H9 (cell line): Measurements from ENCODE around the gene CCDC82. TPM values are rescaled to one million over a fixed set of nuclear protein-coding genes. Genes with fewer than 3 reads are reported as not detected.

Experiments
- DNase-seq: peaks from one replicate; pipeline ENCODE4 v3.0.0-alpha.2; 2017
- H2AFZ ChIP-seq: one replicate; pipeline ENCODE4 v1.6.1; 2013; ENCODE audit warnings: mild to moderate bottlenecking, low read length, control low read depth, moderate library complexity
- H2AK5ac ChIP-seq: 2 replicates; pipeline ENCODE4 v1.6.1; 2013; ENCODE audit warnings: low read length, control low read depth, mixed read lengths; ENCODE audit not compliant: insufficient read length
- H2BK120ac ChIP-seq: one replicate; pipeline ENCODE4 v1.6.1; 2013; ENCODE audit warnings: low read depth, mild to moderate bottlenecking, low read length, control low read depth, inconsistent platforms; ENCODE audit not compliant: poor library complexity, severe bottlenecking
- H2BK12ac ChIP-seq: 2 replicates; pipeline ENCODE4 v1.6.1; 2013; ENCODE audit warnings: low read length, control low read depth, mixed read lengths, low read depth; ENCODE audit not compliant: insufficient read length
- H2BK15ac ChIP-seq: 2 replicates; pipeline ENCODE4 v1.6.1; 2013; ENCODE audit warnings: low read depth, low read length, control low read depth
- H2BK20ac ChIP-seq: one replicate; pipeline ENCODE4 v1.6.1; 2013; ENCODE audit warnings: low read depth, mild to moderate bottlenecking, low read length, control low read depth, inconsistent platforms; ENCODE audit not compliant: poor library complexity, severe bottlenecking
- H2BK5ac ChIP-seq: 2 replicates; pipeline ENCODE4 v1.6.1; 2013; ENCODE audit warnings: low read length, control low read depth, mixed read lengths; ENCODE audit not compliant: insufficient read length
- H3K14ac ChIP-seq: 2 replicates; pipeline ENCODE4 v1.6.1; 2013; ENCODE audit warnings: low read length, control low read depth; ENCODE audit not compliant: insufficient read depth
- H3K18ac ChIP-seq: 2 replicates; pipeline ENCODE4 v1.6.1; 2013; ENCODE audit warnings: low read depth, mild to moderate bottlenecking, mixed read lengths, low read length, control low read depth; ENCODE audit not compliant: insufficient read length
- H3K23ac ChIP-seq: 2 replicates; pipeline ENCODE4 v1.6.1; 2013; ENCODE audit warnings: low read length, control low read depth, mixed read lengths, low read depth; ENCODE audit not compliant: insufficient read length
- H3K23me2 ChIP-seq: 2 replicates; pipeline ENCODE4 v1.6.1; 2013; ENCODE audit warnings: low read depth, mild to moderate bottlenecking, mixed read lengths, low read length, control low read depth; ENCODE audit not compliant: insufficient read length, poor library complexity, severe bottlenecking
- H3K27ac ChIP-seq: 2 replicates; pipeline ENCODE4 v1.5.1; 2013; ENCODE audit warnings: low read length, control low read depth, mixed read lengths, low read depth; ENCODE audit not compliant: insufficient read length
- H3K27me3 ChIP-seq: 2 replicates; pipeline ENCODE4 v1.6.1; 2013; ENCODE audit warnings: low read length, control low read depth, inconsistent platforms; ENCODE audit not compliant: insufficient read depth
- H3K4ac ChIP-seq: 2 replicates; pipeline ENCODE4 v1.6.1; 2013; ENCODE audit warnings: low read depth, mild to moderate bottlenecking, control low read depth, inconsistent platforms, low read length, moderate library complexity
- H3K4me1 ChIP-seq: 2 replicates; pipeline ENCODE4 v1.6.1; 2013; ENCODE audit warnings: low read length, control low read depth, inconsistent platforms; ENCODE audit not compliant: insufficient read depth
- H3K4me2 ChIP-seq: 2 replicates; pipeline ENCODE4 v1.6.1; 2013; ENCODE audit warnings: low read length, control low read depth, mixed read lengths; ENCODE audit not compliant: insufficient read length, insufficient read depth
- H3K56ac ChIP-seq: 2 replicates; pipeline ENCODE4 v1.6.1; 2013; ENCODE audit warnings: low read depth, mild to moderate bottlenecking, mixed read lengths, low read length, control low read depth; ENCODE audit not compliant: insufficient read length
- H3K79me1 ChIP-seq: 2 replicates; pipeline ENCODE4 v1.6.1; 2013; ENCODE audit warnings: low read depth, mild to moderate bottlenecking, moderate library complexity, low read length, control low read depth, inconsistent platforms; ENCODE audit not compliant: insufficient read depth, poor library complexity, severe bottlenecking
- H3K79me2 ChIP-seq: 2 replicates; pipeline ENCODE4 v1.6.1; 2013; ENCODE audit warnings: low read length, control low read depth, inconsistent platforms; ENCODE audit not compliant: insufficient read depth
- H3K9ac ChIP-seq: 2 replicates; pipeline ENCODE4 v1.6.1; 2013; ENCODE audit warnings: low read length, control low read depth, mixed read lengths; ENCODE audit not compliant: insufficient read length; ENCODE audit errors: extremely low read depth
- H3K9me3 ChIP-seq: one replicate; pipeline ENCODE4 v1.6.1; 2013; ENCODE audit warnings: low read depth, low read length, inconsistent platforms; ENCODE audit not compliant: control insufficient read depth
- H3T11ph ChIP-seq: one replicate; pipeline ENCODE4 v1.6.1; 2013; ENCODE audit warnings: mild to moderate bottlenecking, low read length, control low read depth, inconsistent platforms
- H4K20me1 ChIP-seq: one replicate; pipeline ENCODE4 v1.6.1; 2013; ENCODE audit not compliant: control insufficient read depth, insufficient read length, insufficient read depth
- H4K5ac ChIP-seq: 2 replicates; pipeline ENCODE4 v1.6.1; 2013; ENCODE audit warnings: low read depth, mild to moderate bottlenecking, mixed read lengths, low read length, control low read depth; ENCODE audit not compliant: insufficient read length
- H4K8ac ChIP-seq: replicated peaks from 2 replicates; pipeline ENCODE4 v1.6.1; 2013; ENCODE audit warnings: low read length, control low read depth, mixed read lengths, low read depth; ENCODE audit not compliant: insufficient read length
- H4K91ac ChIP-seq: 2 replicates; pipeline ENCODE4 v1.6.1; 2013; ENCODE audit warnings: low read depth, mild to moderate bottlenecking, moderate library complexity, mixed read lengths, low read length, control low read depth; ENCODE audit not compliant: insufficient read length
- H3K27ac Mint-ChIP-seq, 3 experiments: 2 replicates in 2 of 3; 3 replicates in 1 of 3; pipeline ENCODE4 v1.8.0; 2020 to 2021; ENCODE audit warnings: mixed read lengths in 3 of 3, mild to moderate bottlenecking in 1 of 3, moderate library complexity in 1 of 3
- H3K27me3 Mint-ChIP-seq: 2 replicates; pipeline ENCODE4 v1.8.0; 2021; ENCODE audit warnings: low read depth, mild to moderate bottlenecking, moderate library complexity, mixed read lengths
- H3K36me3 Mint-ChIP-seq, 3 experiments: 2 replicates in 2 of 3; 3 replicates in 1 of 3; pipeline ENCODE4 v1.8.0; 2020 to 2021; ENCODE audit warnings: low read depth in 3 of 3, mixed read lengths in 3 of 3; ENCODE audit not compliant: insufficient read depth in 1 of 3
- H3K4me1 Mint-ChIP-seq, 2 experiments: 2 replicates each; pipeline ENCODE4 v1.8.0; 2020; ENCODE audit warnings: mixed read lengths in 2 of 2
- H3K4me3 Mint-ChIP-seq, 2 experiments: 2 replicates in 1 of 2; 3 replicates in 1 of 2; pipeline ENCODE4 v1.8.0; 2020 to 2021; ENCODE audit warnings: mild to moderate bottlenecking in 2 of 2, mixed read lengths in 2 of 2, moderate library complexity in 1 of 2
- H3K9me3 Mint-ChIP-seq, 2 experiments: 2 replicates in 1 of 2; 3 replicates in 1 of 2; pipeline ENCODE4 v1.8.0; 2020; ENCODE audit warnings: mild to moderate bottlenecking in 2 of 2, mixed read lengths in 2 of 2, moderate library complexity in 1 of 2
- WGBS: extraction: QIAGEN DNeasy Blood & Tissue Kit; methylation state at CpG from one replicate; pipeline ENCODE4 v1.1.7; 2013; ENCODE audit warnings: missing lambda C conversion rate, low lambda C conversion rate, mixed read lengths; ENCODE audit not compliant: insufficient read length; ENCODE audit errors: extremely low coverage; 5-methylcytosine and 5-hydroxymethylcytosine counted together
- total RNA-seq: library from RNA; stranded (reverse); gene quantifications from 2 replicates; pipeline ENCODE4 v1.2.1, GENCODE V29; 2021
- TF ChIP-seq, protein P1 (sequence below): fragments of 200-600 bp; sonication (generic); conservative IDR thresholded peaks from 3 replicates; pipeline ENCODE4 v1.8.0; 2021; ENCODE audit warnings: antibody characterized with exemption, mild to moderate bottlenecking

Gene CCDC82
- total RNA-seq, 1 experiment from 2014 or later, result 17.4 TPM

DNA sequence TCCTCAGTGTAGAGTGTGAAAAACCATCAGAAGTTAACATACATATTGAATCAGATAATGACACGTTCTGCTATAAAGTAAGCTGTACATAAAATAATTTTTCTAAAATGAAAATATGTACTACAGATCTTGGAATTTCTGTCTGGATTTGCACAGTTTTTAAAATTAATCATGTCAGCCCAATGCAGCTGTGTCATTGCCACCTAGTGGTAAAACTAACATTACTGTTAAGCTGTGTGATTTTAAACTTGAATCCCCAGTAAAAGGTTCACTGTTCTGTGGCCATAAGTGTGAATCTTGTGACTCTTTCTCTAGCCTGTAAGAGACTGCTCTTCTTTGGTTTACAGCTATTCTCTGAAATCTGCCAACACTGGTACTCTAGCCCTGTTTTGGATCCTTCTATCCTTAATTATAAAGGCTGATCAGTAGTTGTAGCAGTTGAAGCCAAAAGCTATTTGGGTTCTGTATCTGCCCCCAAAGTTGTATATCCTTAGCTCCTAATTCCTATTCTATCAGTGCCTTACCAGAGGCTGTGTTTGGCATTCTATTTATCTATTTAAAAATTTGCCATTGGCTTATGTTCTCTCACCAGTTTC is 4.1 kb upstream of the CCDC82 start:
- H2AK5ac ChIP-seq, result no peak overlapping the region
- H3K27ac ChIP-seq, result no peak overlapping the region
- H2BK20ac ChIP-seq, result no peak overlapping the region
- H2BK15ac ChIP-seq, result no peak overlapping the region
- no peaks in the 10 kb centered on the region for H4K20me1 ChIP-seq
- H3K23me2 ChIP-seq, result peaks cover 3% of the 10 kb centered on the region
- WGBS, result no CpG with 5 or more reads among the region's 1 CpG
- TF ChIP-seq, protein P1, sequence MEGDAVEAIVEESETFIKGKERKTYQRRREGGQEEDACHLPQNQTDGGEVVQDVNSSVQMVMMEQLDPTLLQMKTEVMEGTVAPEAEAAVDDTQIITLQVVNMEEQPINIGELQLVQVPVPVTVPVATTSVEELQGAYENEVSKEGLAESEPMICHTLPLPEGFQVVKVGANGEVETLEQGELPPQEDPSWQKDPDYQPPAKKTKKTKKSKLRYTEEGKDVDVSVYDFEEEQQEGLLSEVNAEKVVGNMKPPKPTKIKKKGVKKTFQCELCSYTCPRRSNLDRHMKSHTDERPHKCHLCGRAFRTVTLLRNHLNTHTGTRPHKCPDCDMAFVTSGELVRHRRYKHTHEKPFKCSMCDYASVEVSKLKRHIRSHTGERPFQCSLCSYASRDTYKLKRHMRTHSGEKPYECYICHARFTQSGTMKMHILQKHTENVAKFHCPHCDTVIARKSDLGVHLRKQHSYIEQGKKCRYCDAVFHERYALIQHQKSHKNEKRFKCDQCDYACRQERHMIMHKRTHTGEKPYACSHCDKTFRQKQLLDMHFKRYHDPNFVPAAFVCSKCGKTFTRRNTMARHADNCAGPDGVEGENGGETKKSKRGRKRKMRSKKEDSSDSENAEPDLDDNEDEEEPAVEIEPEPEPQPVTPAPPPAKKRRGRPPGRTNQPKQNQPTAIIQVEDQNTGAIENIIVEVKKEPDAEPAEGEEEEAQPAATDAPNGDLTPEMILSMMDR, result peak; percentile 83
- H3K27me3 ChIP-seq, result no peaks in the 10 kb centered on the region
- H3T11ph ChIP-seq, result no peak overlapping the region
- no peak overlapping the region for H2BK12ac ChIP-seq
- no peaks in the 10 kb centered on the region; the same call in 1 of the 2 replicates for H3K4me1 ChIP-seq
- H3K23ac ChIP-seq, result no peak overlapping the region
- H4K5ac ChIP-seq, result no peak overlapping the region
- no peaks in the 10 kb centered on the region for H3K79me2 ChIP-seq
- H3K4me3 Mint-ChIP-seq, result no peak overlapping the region
- H3K9me3 ChIP-seq, result no peaks in the 10 kb centered on the region
- DNase-seq, result no peak
- H4K91ac ChIP-seq, result no peak overlapping the region
- H3K27ac Mint-ChIP-seq, result no peak overlapping the region
- no peak overlapping the region for H3K4ac ChIP-seq
- H3K4me1 Mint-ChIP-seq, result peaks cover 7 to 9% of the 10 kb centered on the region in 2 experiments; a peak in 3 of 4 replicates
- no peak overlapping the region for H2BK5ac ChIP-seq
- no peak overlapping the region for H3K56ac ChIP-seq
- H3K79me1 ChIP-seq, result no peaks in the 10 kb centered on the region
- H3K9me3 Mint-ChIP-seq, result peaks cover 17% of the 10 kb centered on the region in 2 experiments
- no peak overlapping the region for H2BK120ac ChIP-seq
- no peak overlapping the region for H2AFZ ChIP-seq
- no peak overlapping the region for H3K14ac ChIP-seq
- H3K9ac ChIP-seq, result no peak overlapping the region
- peaks cover 16 to 28% (median 18%) of the 10 kb centered on the region in 3 experiments; a peak in 6 of 7 replicates for H3K36me3 Mint-ChIP-seq
- no peak overlapping the region for H4K8ac ChIP-seq
- H3K18ac ChIP-seq, result no peak overlapping the region
- no peaks in the 10 kb centered on the region for H3K27me3 Mint-ChIP-seq
- no peak overlapping the region for H3K4me2 ChIP-seq
